BLaER1 (cell line): ENCODE measurements around the gene PHF1.

Source experiments
- H3K27ac ChIP-seq: shearing (Covaris generic); formaldehyde crosslinking; 2 replicates; pipeline ENCODE4 v1.8.1; 2022
- H3K27me3 ChIP-seq: shearing (Covaris generic); formaldehyde crosslinking; 2 replicates; pipeline ENCODE4 v1.8.1; 2022
- H3K36me3 ChIP-seq: shearing (Covaris generic); formaldehyde crosslinking; 2 replicates; pipeline ENCODE4 v1.8.1; 2022
- H3K4me1 ChIP-seq: shearing (Covaris generic); formaldehyde crosslinking; 2 replicates; pipeline ENCODE4 v1.8.1; 2022
- H3K4me2 ChIP-seq: shearing (Covaris generic); formaldehyde crosslinking; 2 replicates; pipeline ENCODE4 v1.8.1; 2022
- H3K4me3 ChIP-seq: shearing (Covaris generic); formaldehyde crosslinking; 2 replicates; pipeline ENCODE4 v1.8.1; 2022
- H3K9ac ChIP-seq: shearing (Covaris generic); formaldehyde crosslinking; 2 replicates; pipeline ENCODE4 v1.8.1; 2022
- H3K9me3 ChIP-seq: shearing (Covaris generic); formaldehyde crosslinking; 2 replicates; pipeline ENCODE4 v1.8.1; 2022
- H4K20me1 ChIP-seq: shearing (Covaris generic); formaldehyde crosslinking; 2 replicates; pipeline ENCODE4 v1.8.1; 2022
- Cebpa-rat ChIP-seq: shearing (Covaris generic); IDR thresholded peaks from 2 replicates; pipeline ENCODE4 v1.8.1; 2022

PHF1 gene

GRCh38 chr6:33430334-33430733, 19.5 kb downstream of the PHF1 start:
- Histone ChIP-seq H3K9ac (peak overlapping the region; percentile 67), H3K4me3 (no peak overlapping the region), H4K20me1 (peaks cover 7% of the 10 kb centered on the region; the same call in 1 of the 2 replicates), H3K4me1 (peaks cover 73% of the 10 kb centered on the region), H3K36me3 (peaks cover 14% of the 10 kb centered on the region), H3K27me3 (no peaks in the 10 kb centered on the region), H3K27ac (no peak overlapping the region), H3K9me3 (no peaks in the 10 kb centered on the region), H3K4me2 (peak overlapping the region; percentile 87)
- no peak for TF ChIP-seq Cebpa-rat

GRCh38 chr6:33430991-33431879, 20.4 kb downstream of the PHF1 start:
- peak overlapping the region; percentile 67 for H3K4me3 ChIP-seq
- no peak for TF ChIP-seq Cebpa-rat

GRCh38 chr6:33431880-33432541, 21.2 kb downstream of the PHF1 start:
- H3K27me3 ChIP-seq, result no peaks in the 10 kb centered on the region
- H3K36me3 ChIP-seq, result peaks cover 31% of the 10 kb centered on the region
- no peak for TF ChIP-seq Cebpa-rat
- H3K9me3 ChIP-seq, result no peaks in the 10 kb centered on the region
- H3K4me2 ChIP-seq, result peak overlapping the region; percentile 87
- H3K4me1 ChIP-seq, result peaks cover 71% of the 10 kb centered on the region
- peak overlapping the region; percentile 67 for H3K4me3 ChIP-seq
- peak overlapping the region; percentile 76 for H3K9ac ChIP-seq
- peak overlapping the region; percentile 86 for H3K27ac ChIP-seq
- peaks cover 7% of the 10 kb centered on the region; the same call in 1 of the 2 replicates for H4K20me1 ChIP-seq

More at GRCh38 chr6:33430991-33431879, 20.4 kb downstream of the PHF1 start:
- peak overlapping the region; percentile 86 for H3K27ac ChIP-seq
- H3K9ac ChIP-seq, result peak overlapping the region; percentile 76
- H4K20me1 ChIP-seq, result peaks cover 7% of the 10 kb centered on the region; the same call in 1 of the 2 replicates
- H3K4me1 ChIP-seq, result peaks cover 73% of the 10 kb centered on the region
- peak overlapping the region; percentile 87 for H3K4me2 ChIP-seq
- H3K9me3 ChIP-seq, result no peaks in the 10 kb centered on the region
- H3K36me3 ChIP-seq, result peaks cover 23% of the 10 kb centered on the region
- no peaks in the 10 kb centered on the region for H3K27me3 ChIP-seq

- Histone ChIP-seq H3K36me3 (peaks cover 36% of the 10 kb centered on the region), H3K4me3 (peak overlapping the region; percentile 67), H3K27ac (peak overlapping the region; percentile 86), H4K20me1 (peaks cover 7% of the 10 kb centered on the region; the same call in 1 of the 2 replicates), H3K4me2 (peak overlapping the region; percentile 87), H3K27me3 (no peaks in the 10 kb centered on the region), H3K9ac (peak overlapping the region; percentile 76), H3K4me1 (peaks cover 65% of the 10 kb centered on the region), H3K9me3 (no peaks in the 10 kb centered on the region)
- no peak for TF ChIP-seq Cebpa-rat
Observed at GRCh38 chr6:33432546-33432945, 21.7 kb downstream of the PHF1 start.

GRCh38 chr6:33433001-33433543, 22.3 kb downstream of the PHF1 start:
- Histone ChIP-seq H3K4me1 (peaks cover 65% of the 10 kb centered on the region), H3K4me2 (peak overlapping the region; percentile 87), H3K27ac (peak overlapping the region; percentile 86), H3K9ac (peak overlapping the region; percentile 76), H3K4me3 (peak overlapping the region; percentile 67), H4K20me1 (peaks cover 7% of the 10 kb centered on the region; the same call in 1 of the 2 replicates), H3K9me3 (no peaks in the 10 kb centered on the region), H3K27me3 (no peaks in the 10 kb centered on the region), H3K36me3 (peaks cover 41% of the 10 kb centered on the region)
- no peak for TF ChIP-seq Cebpa-rat

GRCh38 chr6:33433544-33434191, 22.9 kb downstream of the PHF1 start:
- Histone ChIP-seq H3K27me3 (no peaks in the 10 kb centered on the region), H3K27ac (peak overlapping the region; percentile 86), H3K9me3 (no peaks in the 10 kb centered on the region), H4K20me1 (peaks cover 7% of the 10 kb centered on the region; the same call in 1 of the 2 replicates), H3K36me3 (peaks cover 47% of the 10 kb centered on the region), H3K9ac (peak overlapping the region; percentile 76), H3K4me2 (peak overlapping the region; percentile 87), H3K4me3 (peak overlapping the region; percentile 67), H3K4me1 (peaks cover 59% of the 10 kb centered on the region)
- no peak for TF ChIP-seq Cebpa-rat

GRCh38 chr6:33434961-33435360, 24.1 kb downstream of the PHF1 start:
- no peak for TF ChIP-seq Cebpa-rat
- H4K20me1 ChIP-seq, result 0 out of 2 replicates have a peak, but pooled peaks cover 7% of the 10 kb centered on the region
- H3K4me3 ChIP-seq, result no peak overlapping the region
- no peak overlapping the region for H3K27ac ChIP-seq
- H3K4me1 ChIP-seq, result peaks cover 46% of the 10 kb centered on the region
- H3K4me2 ChIP-seq, result peak overlapping the region; percentile 87; the same call in 1 of the 2 replicates
- H3K9ac ChIP-seq, result no peak overlapping the region
- no peaks in the 10 kb centered on the region for H3K9me3 ChIP-seq
- H3K27me3 ChIP-seq, result no peaks in the 10 kb centered on the region
- peaks cover 60% of the 10 kb centered on the region for H3K36me3 ChIP-seq

- H3K4me1 ChIP-seq, result peaks cover 22% of the 10 kb centered on the region
- no peak overlapping the region for H3K4me2 ChIP-seq
- H3K36me3 ChIP-seq, result peaks cover 87% of the 10 kb centered on the region
- no peak overlapping the region for H3K27ac ChIP-seq
- 0 out of 2 replicates have a peak, but pooled peaks cover 10% of the 10 kb centered on the region for H4K20me1 ChIP-seq
- no peak overlapping the region for H3K9ac ChIP-seq
- H3K27me3 ChIP-seq, result no peaks in the 10 kb centered on the region
- H3K9me3 ChIP-seq, result no peaks in the 10 kb centered on the region
- H3K4me3 ChIP-seq, result no peak overlapping the region
- no peak for TF ChIP-seq Cebpa-rat
Observed at GRCh38 chr6:33437666-33438065, 26.9 kb downstream of the PHF1 start.

- Histone ChIP-seq H3K27me3 (no peaks in the 10 kb centered on the region), H3K9ac (no peak overlapping the region), H3K9me3 (no peaks in the 10 kb centered on the region), H3K4me2 (no peak overlapping the region), H4K20me1 (0 out of 2 replicates have a peak, but pooled peaks cover 10% of the 10 kb centered on the region), H3K4me1 (peaks cover 8% of the 10 kb centered on the region), H3K36me3 (peaks cover 97% of the 10 kb centered on the region), H3K27ac (no peak overlapping the region), H3K4me3 (no peak overlapping the region)
- TF ChIP-seq Cebpa-rat, result no peak
Observed at GRCh38 chr6:33438978-33439594, 28.3 kb downstream of the PHF1 start.
